Keratinocyte (primary cell): ENCODE data around the gene ROR1. TPM values are rescaled to one million over a fixed set of nuclear protein-coding genes. Genes with fewer than 3 reads are reported as not detected.

ENCODE experiments used
- DNase-seq: peaks from one replicate; pipeline ENCODE4 v3.0.0-alpha.2; 2011; ENCODE audit warnings: low read depth, missing footprints, low spot score
- FAIRE-seq: peaks from 2 replicates; lab custom pipeline; 2011; peaks lifted over from hg19 to GRCh38; lab: Jason Lieb, UNC
- H2AFZ ChIP-seq: 2 replicates; pipeline ENCODE4 v1.6.0; 2012; ENCODE audit warnings: low read length, control low read depth, inconsistent platforms; ENCODE audit not compliant: control insufficient read depth
- H3K27ac ChIP-seq: 2 replicates; pipeline ENCODE4 v1.5.1; 2011; ENCODE audit warnings: low read length; ENCODE audit not compliant: control insufficient read depth, insufficient read depth
- H3K27me3 ChIP-seq: 3 replicates; pipeline ENCODE4 v1.6.0; 2011; ENCODE audit warnings: low read length; ENCODE audit not compliant: control insufficient read depth, insufficient read depth; ENCODE audit errors: extremely low read depth
- H3K36me3 ChIP-seq, 2 experiments: 2 replicates in 1 of 2; 3 replicates in 1 of 2; pipeline ENCODE4 v1.5.1; 2011; ENCODE audit warnings: low read length in 2 of 2, mild to moderate bottlenecking in 1 of 2; ENCODE audit not compliant: control insufficient read depth in 2 of 2, insufficient read depth in 2 of 2; ENCODE audit errors: extremely low read depth in 1 of 2
- H3K4me1 ChIP-seq: 3 replicates; pipeline ENCODE4 v1.5.1; 2011; ENCODE audit warnings: low read length; ENCODE audit not compliant: control insufficient read depth, insufficient read depth; ENCODE audit errors: extremely low read depth
- H3K4me2 ChIP-seq: 3 replicates; pipeline ENCODE4 v1.6.0; 2011; ENCODE audit warnings: low read depth, low read length; ENCODE audit not compliant: control insufficient read depth, insufficient read depth; ENCODE audit errors: extremely low read depth
- H3K4me3 ChIP-seq, 3 experiments: fragments of 200-600 bp in 1 of 3; sonication (generic) in 1 of 3; 2 replicates in 2 of 3; 3 replicates in 1 of 3; pipeline ENCODE4 v1.5.1; 2011 to 2016; ENCODE audit warnings: low read length in 3 of 3, mild to moderate bottlenecking in 3 of 3, control low read depth in 2 of 3, inconsistent platforms in 1 of 3, low read depth in 1 of 3, mixed read lengths in 1 of 3, mixed run types in 1 of 3, moderate library complexity in 1 of 3; ENCODE audit not compliant: control insufficient read depth in 2 of 3, insufficient read depth in 2 of 3; ENCODE audit errors: extremely low read depth in 1 of 3
- H3K79me2 ChIP-seq: 2 replicates; pipeline ENCODE4 v1.6.0; 2012; ENCODE audit warnings: low read length; ENCODE audit not compliant: control insufficient read depth, insufficient read depth
- H3K9ac ChIP-seq: 3 replicates; pipeline ENCODE4 v1.6.0; 2011; ENCODE audit warnings: low read length; ENCODE audit not compliant: control insufficient read depth, insufficient read depth; ENCODE audit errors: extremely low read depth
- H3K9me1 ChIP-seq: 3 replicates; pipeline ENCODE4 v1.6.0; 2011; ENCODE audit warnings: low read length; ENCODE audit not compliant: control insufficient read depth, insufficient read depth; ENCODE audit errors: extremely low read depth
- H3K9me3 ChIP-seq: 2 replicates; pipeline ENCODE4 v1.5.1; 2012; ENCODE audit warnings: low read depth, low read length; ENCODE audit not compliant: control insufficient read depth
- H4K20me1 ChIP-seq: 3 replicates; pipeline ENCODE4 v1.6.0; 2011; ENCODE audit warnings: low read length; ENCODE audit not compliant: control insufficient read depth, insufficient read depth; ENCODE audit errors: extremely low read depth
- EZH2 ChIP-seq: IDR thresholded peaks from one replicate; pipeline ENCODE4 v1.6.1; 2012; ENCODE audit warnings: inconsistent platforms, mild to moderate bottlenecking, low read length, moderate library complexity
- dilution Hi-C: fragments of 300-500 bp; cut with MboI; formaldehyde crosslinking; loops from one replicate; pipeline ENCODE4 v1.7.0; 2020; ENCODE audit warnings: low sequenced_read_pairs; ENCODE audit not compliant: extremely low pct_ligation_motif_present
- polyA plus RNA-seq, 5 experiments: library from polyadenylated mRNA; depleted of rRNA in 3 of 5; stranded (reverse) in 3 of 5; stranded (forward) in 1 of 5; unstranded in 1 of 5; fragments of >200 nt; gene quantifications; 1 replicate in 1 of 5; 2 replicates in 3 of 5; 3 replicates in 1 of 5; pipeline versions ENCODE4 v1.2.1 to v1.2.3, GENCODE V29; 2011 to 2012; ENCODE audit warnings: missing spikeins in 2 of 5, low read depth in 1 of 5, low replicate concordance in 1 of 5
- TF ChIP-seq, protein P1 (sequence below), 3 experiments: IDR thresholded peaks in 1 of 3; conservative IDR thresholded peaks in 1 of 3; optimal IDR thresholded peaks in 1 of 3; 2 replicates in 2 of 3; 3 replicates in 1 of 3; pipeline versions ENCODE3 to v1.5.1; 2011; ENCODE audit warnings: low read length in 3 of 3, mild to moderate bottlenecking in 3 of 3, moderate library complexity in 2 of 3, control low read depth in 1 of 3, inconsistent platforms in 1 of 3; ENCODE audit not compliant: insufficient read depth in 2 of 3; ENCODE audit errors: extremely low read depth in 1 of 3

The ROR1 gene
- polyA plus RNA-seq, 1 donor (not counting 4 experiments of a cell fraction or from before 2014, with no cell fraction given) = 9.2 TPM

DNA sequence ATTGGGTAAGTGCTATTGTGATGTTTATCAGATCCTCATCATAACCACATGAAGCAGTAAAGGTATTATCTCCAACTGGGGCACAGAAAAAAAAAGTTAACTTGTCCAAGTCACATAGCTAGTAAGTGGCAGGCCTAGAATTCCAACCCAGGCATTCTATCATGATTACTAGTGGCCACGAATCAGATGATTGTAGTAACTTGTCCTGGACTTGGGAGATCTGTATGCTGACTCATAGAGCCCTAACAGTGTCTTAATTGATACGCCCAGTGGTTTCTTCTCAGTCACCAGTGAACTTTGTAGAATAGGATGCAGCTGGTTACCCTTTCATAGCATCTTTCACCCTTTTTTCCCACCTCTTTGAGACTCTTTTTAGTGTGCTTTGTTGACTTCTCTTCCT lies 338.5 kb downstream of the ROR1 start:
- FAIRE-seq = peak; percentile 98
- peak; percentile 97 for DNase-seq
- peak overlapping the region; percentile 27 for H2AFZ ChIP-seq
- H3K27me3 ChIP-seq = no peaks in the 10 kb centered on the region
- H3K9me1 ChIP-seq = no peaks in the 10 kb centered on the region
- H3K4me1 ChIP-seq = peaks cover 38% of the 10 kb centered on the region
- no peak overlapping the region for H3K4me3 ChIP-seq
- dilution Hi-C loops = no loop called here
- no peaks in the 10 kb centered on the region for H3K79me2 ChIP-seq
- no peaks in the 10 kb centered on the region for H3K9me3 ChIP-seq
- H3K27ac ChIP-seq = peak overlapping the region; percentile 81
- TF ChIP-seq, protein P1, sequence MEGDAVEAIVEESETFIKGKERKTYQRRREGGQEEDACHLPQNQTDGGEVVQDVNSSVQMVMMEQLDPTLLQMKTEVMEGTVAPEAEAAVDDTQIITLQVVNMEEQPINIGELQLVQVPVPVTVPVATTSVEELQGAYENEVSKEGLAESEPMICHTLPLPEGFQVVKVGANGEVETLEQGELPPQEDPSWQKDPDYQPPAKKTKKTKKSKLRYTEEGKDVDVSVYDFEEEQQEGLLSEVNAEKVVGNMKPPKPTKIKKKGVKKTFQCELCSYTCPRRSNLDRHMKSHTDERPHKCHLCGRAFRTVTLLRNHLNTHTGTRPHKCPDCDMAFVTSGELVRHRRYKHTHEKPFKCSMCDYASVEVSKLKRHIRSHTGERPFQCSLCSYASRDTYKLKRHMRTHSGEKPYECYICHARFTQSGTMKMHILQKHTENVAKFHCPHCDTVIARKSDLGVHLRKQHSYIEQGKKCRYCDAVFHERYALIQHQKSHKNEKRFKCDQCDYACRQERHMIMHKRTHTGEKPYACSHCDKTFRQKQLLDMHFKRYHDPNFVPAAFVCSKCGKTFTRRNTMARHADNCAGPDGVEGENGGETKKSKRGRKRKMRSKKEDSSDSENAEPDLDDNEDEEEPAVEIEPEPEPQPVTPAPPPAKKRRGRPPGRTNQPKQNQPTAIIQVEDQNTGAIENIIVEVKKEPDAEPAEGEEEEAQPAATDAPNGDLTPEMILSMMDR (optimal IDR thresholded peaks at IDR 0.05 in 1 of 3, IDR thresholded peaks at IDR 0.05 in 1 of 3, conservative IDR thresholded peaks at IDR 0.05 in 1 of 3; ENCODE audit: extremely low read depth in 1 of 3, insufficient read depth in 2 of 3, low read length in 3 of 3) = no peak
- TF ChIP-seq EZH2 = no peak
- no peaks in the 10 kb centered on the region for H4K20me1 ChIP-seq
- peak overlapping the region; percentile 33 for H3K4me2 ChIP-seq
- no peaks in the 10 kb centered on the region for H3K36me3 ChIP-seq
- H3K9ac ChIP-seq = peak overlapping the region; percentile 34

DNA sequence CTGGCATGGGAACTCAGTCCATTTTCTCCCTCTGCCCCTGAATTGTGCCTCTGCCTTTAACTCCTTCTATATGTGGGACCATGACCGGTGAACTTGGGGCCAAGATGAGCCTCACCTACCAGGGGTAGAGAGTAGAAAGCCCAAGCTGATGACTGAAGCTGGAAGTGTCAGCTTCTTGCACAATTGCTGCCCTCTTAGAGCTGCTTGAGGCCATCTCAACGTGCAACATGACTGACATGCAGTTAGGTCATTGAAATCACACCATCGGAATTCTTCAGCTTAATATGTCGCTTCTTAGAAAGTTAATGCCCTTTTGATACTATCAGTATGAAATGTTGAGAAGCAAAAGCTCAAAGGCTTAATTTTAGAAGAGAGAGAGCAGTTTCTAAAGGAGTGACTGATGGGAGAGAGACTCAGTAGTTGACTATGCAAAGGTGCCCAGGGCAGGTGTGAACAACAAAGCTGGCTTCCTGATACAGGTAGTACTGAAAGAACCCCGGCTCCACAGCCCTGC lies 340.3 kb downstream of the ROR1 start:
- H4K20me1 ChIP-seq = no peaks in the 10 kb centered on the region
- no peaks in the 10 kb centered on the region for H3K27me3 ChIP-seq
- no peak overlapping the region for H2AFZ ChIP-seq
- FAIRE-seq (peak; percentile 86), DNase-seq (no peak)
- peaks cover 38% of the 10 kb centered on the region for H3K4me1 ChIP-seq
- no peak overlapping the region for H3K4me2 ChIP-seq
- no peak overlapping the region for H3K27ac ChIP-seq
- H3K9me3 ChIP-seq = no peaks in the 10 kb centered on the region
- TF ChIP-seq EZH2 = no peak
- TF ChIP-seq, protein P1 (optimal IDR thresholded peaks at IDR 0.05 in 1 of 3, IDR thresholded peaks at IDR 0.05 in 1 of 3, conservative IDR thresholded peaks at IDR 0.05 in 1 of 3; ENCODE audit: extremely low read depth in 1 of 3, insufficient read depth in 2 of 3, low read length in 3 of 3) = no peak
- no peak overlapping the region for H3K4me3 ChIP-seq
- no peaks in the 10 kb centered on the region for H3K79me2 ChIP-seq
- dilution Hi-C loops = no loop called here
- no peaks in the 10 kb centered on the region for H3K9me1 ChIP-seq
- no peak overlapping the region for H3K9ac ChIP-seq
- no peaks in the 10 kb centered on the region for H3K36me3 ChIP-seq
